Astrocyte of the spinal cord (primary cell): ENCODE results near the gene HIBCH.

Experiments
- DNase-seq: peaks from one replicate; pipeline ENCODE4 v3.0.0; 2011; ENCODE audit warnings: low read depth, low spot score
- H3K4me3 ChIP-seq: 2 replicates; pipeline ENCODE4 v1.5.1; 2011; ENCODE audit warnings: low read depth, mild to moderate bottlenecking, low read length, moderate library complexity
- in situ Hi-C: cut with HindIII; loops from 2 replicates; pipeline ENCODE4 v1.10.0; 2017; ENCODE audit warnings: low sequenced_read_pairs
- TF ChIP-seq, protein P1 (sequence below): IDR thresholded peaks from 2 replicates; pipeline ENCODE4 v1.5.1; 2012; ENCODE audit warnings: low read depth, mild to moderate bottlenecking, low read length, inconsistent platforms

The HIBCH gene

GRCh38 chr2:190209559-190209958 lies 110.1 kb downstream of the HIBCH start:
- TF ChIP-seq, protein P1, sequence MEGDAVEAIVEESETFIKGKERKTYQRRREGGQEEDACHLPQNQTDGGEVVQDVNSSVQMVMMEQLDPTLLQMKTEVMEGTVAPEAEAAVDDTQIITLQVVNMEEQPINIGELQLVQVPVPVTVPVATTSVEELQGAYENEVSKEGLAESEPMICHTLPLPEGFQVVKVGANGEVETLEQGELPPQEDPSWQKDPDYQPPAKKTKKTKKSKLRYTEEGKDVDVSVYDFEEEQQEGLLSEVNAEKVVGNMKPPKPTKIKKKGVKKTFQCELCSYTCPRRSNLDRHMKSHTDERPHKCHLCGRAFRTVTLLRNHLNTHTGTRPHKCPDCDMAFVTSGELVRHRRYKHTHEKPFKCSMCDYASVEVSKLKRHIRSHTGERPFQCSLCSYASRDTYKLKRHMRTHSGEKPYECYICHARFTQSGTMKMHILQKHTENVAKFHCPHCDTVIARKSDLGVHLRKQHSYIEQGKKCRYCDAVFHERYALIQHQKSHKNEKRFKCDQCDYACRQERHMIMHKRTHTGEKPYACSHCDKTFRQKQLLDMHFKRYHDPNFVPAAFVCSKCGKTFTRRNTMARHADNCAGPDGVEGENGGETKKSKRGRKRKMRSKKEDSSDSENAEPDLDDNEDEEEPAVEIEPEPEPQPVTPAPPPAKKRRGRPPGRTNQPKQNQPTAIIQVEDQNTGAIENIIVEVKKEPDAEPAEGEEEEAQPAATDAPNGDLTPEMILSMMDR, result no peak
- H3K4me3 ChIP-seq, result no peak overlapping the region
- DNase-seq, result no peak
- in situ Hi-C loops, result no loop called here

- TF ChIP-seq, protein P1, result no peak
- DNase-seq, result no peak
- in situ Hi-C loops, result no loop called here
- no peak overlapping the region for H3K4me3 ChIP-seq
Observed at GRCh38 chr2:190207930-190208329, 111.7 kb downstream of the HIBCH start.

DNA sequence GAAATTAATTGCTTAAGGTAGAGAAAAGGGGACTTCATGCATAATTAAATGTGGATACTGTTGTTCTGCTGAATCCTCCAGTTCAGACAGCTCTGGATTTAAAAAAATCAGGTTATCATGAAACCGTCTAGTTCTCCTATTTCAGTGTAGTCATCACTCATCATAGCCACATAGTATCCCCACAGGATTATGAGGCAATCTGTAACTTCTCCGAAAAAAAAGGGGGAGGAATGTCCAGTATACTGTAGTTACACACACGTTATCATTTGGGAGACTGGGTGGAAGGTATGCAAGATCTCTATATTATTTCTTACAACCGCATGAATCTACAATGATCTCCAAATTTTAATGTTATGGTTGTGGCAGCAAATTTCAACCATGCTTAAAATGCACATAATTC lies 114.0 kb downstream of the HIBCH start:
- in situ Hi-C loops, result no loop called here
- TF ChIP-seq, protein P1, result no peak
- DNase-seq, result peak; percentile 17
- no peak overlapping the region for H3K4me3 ChIP-seq

- no peak for DNase-seq
- no peak overlapping the region for H3K4me3 ChIP-seq
- TF ChIP-seq, protein P1, result no peak
- in situ Hi-C loops, result no loop called here
Observed at GRCh38 chr2:190202604-190203003, 117.0 kb downstream of the HIBCH start.

- in situ Hi-C loops, result no loop called here
- no peak for DNase-seq
- H3K4me3 ChIP-seq, result no peak overlapping the region
- TF ChIP-seq, protein P1, result no peak
Observed at GRCh38 chr2:190202018-190202417, 117.6 kb downstream of the HIBCH start.

DNA sequence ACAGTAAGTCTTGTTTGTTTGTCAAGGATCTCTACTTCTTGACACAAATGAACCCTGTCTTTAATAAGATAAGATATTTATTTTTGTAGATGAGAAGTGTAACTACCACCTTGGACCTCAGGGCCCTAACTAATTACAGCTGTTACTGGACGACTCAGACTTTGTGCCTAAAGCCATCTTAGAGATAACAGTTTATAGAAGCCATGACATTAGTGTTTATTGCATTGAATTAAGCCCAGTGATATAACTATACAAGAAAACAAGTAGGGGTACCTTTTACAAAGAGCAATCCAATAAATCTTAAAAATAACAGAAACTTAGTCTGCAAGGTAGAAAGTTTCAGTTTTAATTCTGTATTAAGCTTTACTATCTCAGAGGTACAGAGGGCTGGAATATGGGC lies 119.0 kb downstream of the HIBCH start:
- no peak overlapping the region for H3K4me3 ChIP-seq
- TF ChIP-seq, protein P1, result no peak
- DNase-seq, result no peak
- in situ Hi-C loops, result no loop called here

DNA sequence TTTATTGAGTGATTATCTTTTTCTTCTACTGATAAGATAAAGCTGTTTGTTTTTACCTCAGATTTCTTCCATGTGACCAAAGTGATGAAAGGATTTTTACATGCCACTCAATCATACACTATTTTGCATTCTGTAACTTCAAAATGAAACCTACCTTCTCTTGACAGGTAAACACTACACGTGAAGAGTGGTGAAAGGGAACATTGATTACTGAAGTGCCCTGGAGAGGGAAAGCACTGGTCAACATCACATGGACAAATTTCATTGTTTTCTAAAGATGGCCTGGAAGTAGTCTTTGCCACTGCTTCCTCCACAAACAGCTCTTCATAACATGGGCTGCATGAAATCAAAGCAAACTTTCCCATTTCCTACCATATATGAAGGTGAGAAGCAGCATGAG lies 120.1 kb downstream of the HIBCH start:
- TF ChIP-seq, protein P1, result no peak
- DNase-seq, result no peak
- in situ Hi-C loops, result no loop called here
- no peak overlapping the region for H3K4me3 ChIP-seq
